ENCODE measurements around the gene MATK. TPM values are rescaled to one million over a fixed set of nuclear protein-coding genes. Genes with fewer than 3 reads are reported as not detected.

The MATK gene
- total and polyA plus RNA-seq, 4 donors, result 0.78 to 7.0 (median 1.8) TPM

DNA sequence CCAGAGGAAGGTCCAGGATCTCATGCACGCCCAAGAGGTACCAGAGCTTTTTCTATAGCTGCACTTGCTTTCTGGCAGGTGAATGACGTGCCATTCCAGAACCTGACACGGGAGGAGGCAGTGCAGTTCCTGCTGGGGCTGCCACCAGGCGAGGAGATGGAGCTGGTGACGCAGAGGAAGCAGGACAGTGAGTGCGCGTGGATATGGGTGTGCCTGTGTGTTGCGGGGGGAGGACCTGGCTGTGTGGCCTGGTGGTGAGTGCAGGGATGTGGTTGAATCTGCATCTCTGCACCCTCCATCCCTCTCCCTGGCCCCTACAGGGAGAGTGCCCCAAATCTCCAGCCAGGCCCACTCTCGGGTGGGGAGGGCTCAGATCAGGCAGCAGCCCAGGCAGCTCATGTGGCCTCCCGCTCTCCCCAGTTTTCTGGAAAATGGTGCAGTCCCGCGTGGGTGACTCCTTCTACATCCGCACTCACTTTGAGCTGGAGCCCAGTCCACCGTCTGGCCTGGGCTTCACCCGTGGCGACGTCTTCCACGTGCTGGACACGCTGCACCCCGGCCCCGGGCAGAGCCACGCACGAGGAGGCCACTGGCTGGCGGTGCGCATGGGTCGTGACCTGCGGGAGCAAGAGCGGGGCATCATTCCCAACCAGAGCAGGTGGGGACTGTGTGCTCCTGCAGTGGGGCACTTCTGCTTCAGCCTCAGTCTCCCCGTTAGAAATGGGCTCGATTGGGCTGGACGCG lies 47.5 kb downstream of the MATK start:
- WGBS, result 94% methylated on average over 32 of the region's 32 CpGs
- TF ChIP-seq FOXA1 (IDR thresholded peaks at IDR 0.05), result no peak
- TF ChIP-seq, protein P1, sequence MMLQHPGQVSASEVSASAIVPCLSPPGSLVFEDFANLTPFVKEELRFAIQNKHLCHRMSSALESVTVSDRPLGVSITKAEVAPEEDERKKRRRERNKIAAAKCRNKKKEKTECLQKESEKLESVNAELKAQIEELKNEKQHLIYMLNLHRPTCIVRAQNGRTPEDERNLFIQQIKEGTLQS (IDR thresholded peaks at IDR 0.05), result no peak
- TF ChIP-seq JUND (IDR thresholded peaks at IDR 0.05), result no peak
- TF ChIP-seq NR2F2 (IDR thresholded peaks at IDR 0.05), result no peak
- TF ChIP-seq HNF4A (conservative IDR thresholded peaks at IDR 0.05), result no peak
- no peak for TF ChIP-seq SP1 (IDR thresholded peaks at IDR 0.05)
- TF ChIP-seq TAF1 (conservative IDR thresholded peaks at IDR 0.05), result no peak
- TF ChIP-seq GABPA (IDR thresholded peaks at IDR 0.05 in 1 of 2, conservative IDR thresholded peaks at IDR 0.05 in 1 of 2), result no peak
- no peak for TF ChIP-seq MAX (IDR thresholded peaks at IDR 0.05)
- TF ChIP-seq CTCF (IDR thresholded peaks at IDR 0.05; ENCODE audit: low read depth, low read length, missing input control), result no peak
- TF ChIP-seq FOXA2 (IDR thresholded peaks at IDR 0.05), result no peak
- no peak for TF ChIP-seq HNF4G (IDR thresholded peaks at IDR 0.05)
- no peak for TF ChIP-seq RXRA (IDR thresholded peaks at IDR 0.05)
- no peak for TF ChIP-seq EGR1 (IDR thresholded peaks at IDR 0.05; ENCODE audit: low read depth in 2 of 2)
- TF ChIP-seq RAD21 (IDR thresholded peaks at IDR 0.05), result no peak
- no peak for TF ChIP-seq YY1 (IDR thresholded peaks at IDR 0.05)
- TF ChIP-seq ZBTB33 (IDR thresholded peaks at IDR 0.05), result no peak
- TF ChIP-seq REST (IDR thresholded peaks at IDR 0.05), result no peak
- Histone ChIP-seq H3K9ac (ENCODE audit: low read depth in 1 of 2, low read length in 2 of 2) (no peak overlapping the region), H3K4me1 (ENCODE audit: control insufficient read depth in 4 of 4, insufficient read depth in 4 of 4, low read length in 3 of 4) (no peaks in the 10 kb centered on the region), H3K27me3 (ENCODE audit: control insufficient read depth in 4 of 4, insufficient read depth in 4 of 4, low read length in 3 of 4) (no peaks in the 10 kb centered on the region), H3K4me3 (ENCODE audit: low read depth in 1 of 3, low read length in 3 of 3) (no peak overlapping the region), H3K27ac (ENCODE audit: low read depth in 1 of 2, low read length in 2 of 2) (no peak overlapping the region), H3K36me3 (ENCODE audit: control insufficient read depth in 4 of 4, insufficient read depth in 3 of 4, low read depth in 1 of 4, low read length in 3 of 4) (peaks cover 3 to 26% (median 6%) of the 10 kb centered on the region in 4 donors), H3K9me3 (ENCODE audit: control insufficient read depth in 4 of 4, low read length in 3 of 4) (no peaks in the 10 kb centered on the region)
- no peak for DNase-seq (ENCODE audit: low spot score)
